Astrocyte (in vitro differentiated cells and primary cell): ENCODE measurements around the gene MBNL1.

ENCODE experiments used
- CTCF ChIP-seq: IDR thresholded peaks from 2 replicates; pipeline ENCODE4 v1.5.1; 2011; ENCODE audit warnings: low read depth, mild to moderate bottlenecking, inconsistent platforms, low read length, moderate library complexity; ENCODE audit not compliant: insufficient read depth
- EZH2 ChIP-seq: IDR thresholded peaks from 2 replicates; pipeline ENCODE4 v1.6.1; 2012; ENCODE audit warnings: mild to moderate bottlenecking, low read length, inconsistent platforms; ENCODE audit not compliant: insufficient read depth

- no peak for TF ChIP-seq EZH2
- TF ChIP-seq CTCF, result no peak
Measured at GRCh38 chr3:152289708-152290107, 21.0 kb downstream of the MBNL1 start.
